Measurements from ENCODE around the gene TCFL5. TPM values are rescaled to one million over a fixed set of nuclear protein-coding genes. Genes with fewer than 3 reads are reported as not detected.

The TCFL5 gene
- total and polyA plus RNA-seq, 2 donors (not counting 3 experiments of a cell fraction or from before 2014, with no cell fraction given) = 4.4 to 11.1 TPM

DNA sequence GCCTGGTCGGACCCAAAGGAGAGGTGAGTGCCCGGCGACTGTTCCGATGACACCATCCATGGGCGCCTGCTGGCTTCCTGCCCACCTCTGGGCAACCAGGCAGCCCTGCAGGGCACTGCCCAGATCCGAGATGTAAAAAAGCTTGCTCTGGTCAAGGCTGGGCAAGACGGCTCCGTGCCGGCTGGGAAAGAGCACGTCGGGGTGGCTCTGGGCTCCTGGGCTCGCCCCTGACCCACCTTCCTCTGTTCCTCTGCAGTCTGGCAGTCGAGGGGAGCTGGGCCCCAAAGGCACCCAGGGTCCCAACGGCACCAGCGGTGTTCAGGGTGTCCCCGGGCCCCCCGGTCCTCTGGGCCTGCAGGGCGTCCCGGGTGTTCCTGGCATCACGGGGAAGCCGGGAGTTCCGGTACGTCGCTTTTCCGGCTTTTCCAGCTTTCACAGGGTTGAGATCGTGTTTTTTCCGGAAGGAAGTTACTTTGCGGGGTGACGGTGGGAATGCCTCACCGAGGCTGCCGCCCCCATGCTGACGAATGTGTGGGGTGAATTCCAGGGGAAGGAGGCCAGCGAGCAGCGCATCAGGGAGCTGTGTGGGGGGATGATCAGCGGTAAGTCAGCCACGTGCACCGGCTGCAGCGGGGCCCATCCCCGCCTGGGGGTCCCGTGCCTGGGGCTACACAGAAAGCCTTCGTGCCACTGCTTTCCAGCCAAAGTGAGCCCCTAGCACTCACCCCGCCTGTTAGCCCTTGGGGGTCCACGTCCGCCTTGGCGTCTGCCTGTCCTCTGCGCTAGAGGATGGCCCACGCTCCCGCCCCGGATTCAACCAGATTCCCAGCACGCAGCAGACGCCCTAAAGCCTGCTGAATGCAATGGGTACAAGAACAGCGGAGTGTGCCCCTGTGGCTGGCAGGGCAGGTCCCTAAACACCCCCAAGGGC, 25.4 kb downstream of the TCFL5 start:
- no peak overlapping the region for H3K4me3 ChIP-seq (replicated peaks in 1 of 3; ENCODE audit: insufficient read depth in 1 of 3, low read depth in 1 of 3, low read length in 3 of 3)
- no peaks in the 10 kb centered on the region for H4K20me1 ChIP-seq (replicated peaks; ENCODE audit: control insufficient read depth, extremely low read depth, insufficient read depth, low read length)
- DNase-seq (ENCODE audit: low read depth, low spot score) = no peak
- dilution Hi-C loops (cut with MboI; ENCODE audit: extremely low pct_ligation_motif_present, low sequenced_read_pairs) = no loop called here
- H3K27ac ChIP-seq (ENCODE audit: insufficient read depth, low read depth, low read length) = no peak overlapping the region
- CTCF ChIA-PET = interaction anchor here (1.3 kb wide), 1 partner anchor 11 kb away, joined by 3 read pairs; no protein-coding TSS in a partner anchor
- no peaks in the 10 kb centered on the region for H3K4me1 ChIP-seq (ENCODE audit: control insufficient read depth, extremely low read depth, insufficient read depth, low read length)
- H3K36me3 ChIP-seq (ENCODE audit: control insufficient read depth in 2 of 2, extremely low read depth in 1 of 2, insufficient read depth in 2 of 2, low read length in 2 of 2) = no peaks in the 10 kb centered on the region
- H3K9me3 ChIP-seq (replicated peaks; ENCODE audit: control insufficient read depth, insufficient read depth, low read length) = no peaks in the 10 kb centered on the region
- intact Hi-C loops (cut with micrococcal nuclease) = no loop called here
- TF ChIP-seq FOS (IDR thresholded peaks at IDR 0.05; ENCODE audit: borderline replicate concordance, insufficient read depth, low read length) = no peak
- no peak for TF ChIP-seq EZH2 (IDR thresholded peaks at IDR 0.05; ENCODE audit: borderline replicate concordance, low read depth, low read length, severe bottlenecking)
- TF ChIP-seq MYC (IDR thresholded peaks at IDR 0.05; ENCODE audit: low read depth, low read length) = no peak
- no peak for TF ChIP-seq MAX (IDR thresholded peaks at IDR 0.05; ENCODE audit: insufficient read depth, insufficient read length)
- no peak for TF ChIP-seq POLR2A (IDR thresholded peaks at IDR 0.05; ENCODE audit: low read depth, low read length)
- TF ChIP-seq, protein P1, sequence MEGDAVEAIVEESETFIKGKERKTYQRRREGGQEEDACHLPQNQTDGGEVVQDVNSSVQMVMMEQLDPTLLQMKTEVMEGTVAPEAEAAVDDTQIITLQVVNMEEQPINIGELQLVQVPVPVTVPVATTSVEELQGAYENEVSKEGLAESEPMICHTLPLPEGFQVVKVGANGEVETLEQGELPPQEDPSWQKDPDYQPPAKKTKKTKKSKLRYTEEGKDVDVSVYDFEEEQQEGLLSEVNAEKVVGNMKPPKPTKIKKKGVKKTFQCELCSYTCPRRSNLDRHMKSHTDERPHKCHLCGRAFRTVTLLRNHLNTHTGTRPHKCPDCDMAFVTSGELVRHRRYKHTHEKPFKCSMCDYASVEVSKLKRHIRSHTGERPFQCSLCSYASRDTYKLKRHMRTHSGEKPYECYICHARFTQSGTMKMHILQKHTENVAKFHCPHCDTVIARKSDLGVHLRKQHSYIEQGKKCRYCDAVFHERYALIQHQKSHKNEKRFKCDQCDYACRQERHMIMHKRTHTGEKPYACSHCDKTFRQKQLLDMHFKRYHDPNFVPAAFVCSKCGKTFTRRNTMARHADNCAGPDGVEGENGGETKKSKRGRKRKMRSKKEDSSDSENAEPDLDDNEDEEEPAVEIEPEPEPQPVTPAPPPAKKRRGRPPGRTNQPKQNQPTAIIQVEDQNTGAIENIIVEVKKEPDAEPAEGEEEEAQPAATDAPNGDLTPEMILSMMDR (IDR thresholded peaks at IDR 0.05; ENCODE audit: extremely low read depth in 1 of 2, insufficient read depth in 1 of 2, low read depth in 1 of 2, low read length in 2 of 2) = no peak
- no peak for TF ChIP-seq POLR2AphosphoS5 (IDR thresholded peaks at IDR 0.05; ENCODE audit: insufficient read depth, low read depth, low read length)
- H3K9ac ChIP-seq (replicated peaks; ENCODE audit: extremely low read depth, insufficient read depth, low read length) = no peak overlapping the region
- no peaks in the 10 kb centered on the region for H3K79me2 ChIP-seq (ENCODE audit: control insufficient read depth, insufficient read depth, low read length)
- POLR2A ChIA-PET = no interaction called here
- no peaks in the 10 kb centered on the region for H3K27me3 ChIP-seq (ENCODE audit: control insufficient read depth in 2 of 2, insufficient read depth in 2 of 2, low read length in 2 of 2)
- H2AFZ ChIP-seq (ENCODE audit: low read depth, low read length) = no peak overlapping the region
- no peak for FAIRE-seq
- H3K9me1 ChIP-seq (replicated peaks; ENCODE audit: control insufficient read depth, extremely low read depth, insufficient read depth, low read length) = no peaks in the 10 kb centered on the region
- no peak overlapping the region for H3K4me2 ChIP-seq (ENCODE audit: insufficient read depth, low read length)
- BruUV-seq (replicated peaks) = no TSS peak

All from endothelial cell of umbilical vein (primary cell).